GM12878 (cell line): ENCODE results near the gene C2orf69. TPM values are rescaled to one million over a fixed set of nuclear protein-coding genes. Genes with fewer than 3 reads are reported as not detected.

Experiments
- ATAC-seq: fragments of 200-7000 bp; cut with Tn5 transposase; 3 replicates; pipeline ENCODE4 v1.9.1; 2020; ENCODE audit warnings: mild to moderate bottlenecking, moderate library complexity
- BruUV-seq: library from RNA; stranded (reverse); fragments of 400-500 nt; replicated peaks from 2 replicates; lab custom pipeline; 2021; lab: Mats Ljungman, UMichigan
- CTCF ChIA-PET: fragments of 300-600 bp; sonication (Branson Sonifier 250); formaldehyde crosslinking; extraction: SDS; loops from one replicate; lab custom pipeline; 2021; ENCODE audit warnings: inconsistent platforms; lab: Yijun Ruan, JAX
- POLR2A ChIA-PET: fragments of 350-600 bp; formaldehyde crosslinking; extraction: SDS; loops from one replicate; lab custom pipeline; 2021; ENCODE audit warnings: inconsistent platforms; lab: Charles Lee
- RAD21 ChIA-PET: fragments of 300-600 bp; sonication (Branson Sonifier 250); formaldehyde crosslinking; loops from one replicate; lab custom pipeline; 2023; ENCODE audit warnings: antibody characterized with exemption; ENCODE audit not compliant: unreplicated experiment; lab: Charles Lee
- SMC1A ChIA-PET: fragments of 300-600 bp; sonication (Branson Sonifier 250); formaldehyde crosslinking; loops from one replicate; lab custom pipeline; 2023; ENCODE audit not compliant: unreplicated experiment, uncharacterized antibody; lab: Charles Lee
- DNase-seq: peaks from one replicate; pipeline ENCODE4 v3.0.0-alpha.2; 2011; ENCODE audit warnings: low read depth, low spot score
- FAIRE-seq: peaks from 3 replicates; lab custom pipeline; 2011; peaks lifted over from hg19 to GRCh38; lab: Jason Lieb, UNC
- H2AFZ ChIP-seq: 2 replicates; pipeline ENCODE4 v1.6.0; 2011; ENCODE audit warnings: low read depth, low read length, control low read depth; ENCODE audit not compliant: control insufficient read depth
- H3K27ac ChIP-seq: 2 replicates; pipeline ENCODE4 v1.5.1; 2011; ENCODE audit warnings: control low read depth; ENCODE audit not compliant: control insufficient read depth, insufficient read depth
- H3K27me3 ChIP-seq, 2 experiments: replicated peaks in 1 of 2; 2 replicates each; pipeline versions ENCODE4 v1.6.0 to v1.6.1; 2011; ENCODE audit warnings: low read length in 1 of 2; ENCODE audit not compliant: control insufficient read depth in 2 of 2, insufficient read depth in 2 of 2
- H3K36me3 ChIP-seq, 2 experiments: 2 replicates each; pipeline ENCODE4 v1.5.1; 2011; ENCODE audit warnings: low read length in 1 of 2; ENCODE audit not compliant: control insufficient read depth in 2 of 2, insufficient read depth in 2 of 2
- H3K4me1 ChIP-seq: 2 replicates; pipeline ENCODE4 v1.6.1; 2011; ENCODE audit warnings: mild to moderate bottlenecking, low read length, moderate library complexity, mixed read lengths; ENCODE audit not compliant: control insufficient read depth, insufficient read depth
- H3K4me2 ChIP-seq: 2 replicates; pipeline ENCODE4 v1.6.0; 2011; ENCODE audit warnings: control low read depth; ENCODE audit not compliant: control insufficient read depth, insufficient read depth
- H3K4me3 ChIP-seq: fragments of 200-600 bp; sonication (generic); 2 replicates; pipeline ENCODE4 v1.5.1; 2016
- H3K79me2 ChIP-seq: 2 replicates; pipeline ENCODE4 v1.6.0; 2011; ENCODE audit warnings: low read length; ENCODE audit not compliant: control insufficient read depth, insufficient read depth
- H3K9ac ChIP-seq: 2 replicates; pipeline ENCODE4 v1.8.0; 2011; ENCODE audit warnings: low read length, control low read depth, mixed read lengths; ENCODE audit not compliant: control insufficient read depth, insufficient read depth
- H3K9me3 ChIP-seq: replicated peaks from 3 replicates; pipeline ENCODE4 v1.5.1; 2011; ENCODE audit warnings: mild to moderate bottlenecking, low read length; ENCODE audit not compliant: control insufficient read depth, insufficient read depth
- H4K20me1 ChIP-seq: 2 replicates; pipeline ENCODE4 v1.6.0; 2011; ENCODE audit not compliant: control insufficient read depth, insufficient read depth
- CREB1 ChIP-seq: IDR thresholded peaks from 2 replicates; pipeline ENCODE4 v1.6.1; 2012; ENCODE audit warnings: low read depth, mild to moderate bottlenecking, inconsistent platforms
- EGR1 ChIP-seq, 2 experiments: IDR thresholded peaks; 1 replicate in 1 of 2; 2 replicates in 1 of 2; pipeline ENCODE4 v1.6.1; 2011 to 2012; ENCODE audit warnings: low read depth in 2 of 2, low read length in 2 of 2, borderline replicate concordance in 1 of 2, mild to moderate bottlenecking in 1 of 2, moderate library complexity in 1 of 2
- FOS ChIP-seq: IDR thresholded peaks from 3 replicates; pipeline ENCODE4 v1.6.1; 2011; ENCODE audit warnings: borderline replicate concordance; ENCODE audit not compliant: insufficient read length; ENCODE audit errors: extremely low read depth
- HCFC1 ChIP-seq: fragments of 150-350 bp; IDR thresholded peaks from 2 replicates; pipeline ENCODE4 v1.6.1; 2014; ENCODE audit warnings: low read length
- HDAC2 ChIP-seq: fragments of 200-600 bp; sonication (generic); IDR thresholded peaks from 2 replicates; pipeline ENCODE4 v1.6.1; 2017
- IRF4 ChIP-seq: IDR thresholded peaks from 2 replicates; pipeline ENCODE4 v1.6.1; 2011; ENCODE audit warnings: low read depth, low read length
- JUND ChIP-seq: IDR thresholded peaks from 2 replicates; pipeline ENCODE4 v1.6.1; 2012; ENCODE audit warnings: low read depth, mild to moderate bottlenecking, low read length, improper control_type of control experiment, moderate library complexity
- LARP7 ChIP-seq: fragments of 450-650 bp; IDR thresholded peaks from 2 replicates; pipeline ENCODE4 v1.6.1; 2017; ENCODE audit warnings: mild to moderate bottlenecking
- PAX5 ChIP-seq: IDR thresholded peaks from 2 replicates; pipeline ENCODE4 v1.6.1; 2011; ENCODE audit warnings: low read depth, low read length, borderline replicate concordance
- RCOR1 ChIP-seq: conservative IDR thresholded peaks from 2 replicates; pipeline ENCODE4 v1.6.1; 2012; ENCODE audit warnings: low read depth, low read length, improper control_type of control experiment
- SIN3A ChIP-seq: IDR thresholded peaks from 2 replicates; pipeline ENCODE4 v1.6.1; 2012; ENCODE audit warnings: low read depth, low read length, improper control_type of control experiment
- SMAD1 ChIP-seq: fragments of 450-650 bp; IDR thresholded peaks from 2 replicates; pipeline ENCODE4 v1.6.1; 2018; ENCODE audit warnings: mild to moderate bottlenecking, low read depth; ENCODE audit not compliant: partially characterized antibody
- STAT1 ChIP-seq: fragments of 450-650 bp; conservative IDR thresholded peaks from 2 replicates; pipeline ENCODE4 v1.6.1; 2014; ENCODE audit warnings: antibody characterized with exemption, mild to moderate bottlenecking
- TAF1 ChIP-seq: IDR thresholded peaks from 2 replicates; pipeline ENCODE4 v1.6.1; 2011; ENCODE audit warnings: mild to moderate bottlenecking, low read depth, low read length, borderline replicate concordance
- TCF12 ChIP-seq: IDR thresholded peaks from 2 replicates; pipeline ENCODE4 v1.6.1; 2011; ENCODE audit warnings: low read depth, mild to moderate bottlenecking, low read length
- USF1 ChIP-seq: IDR thresholded peaks from 2 replicates; pipeline ENCODE4 v1.6.1; 2011; ENCODE audit warnings: borderline replicate concordance, low read depth, mild to moderate bottlenecking, moderate library complexity, mixed read lengths, low read length; ENCODE audit not compliant: insufficient read depth; ENCODE audit errors: extremely low read length
- ZNF24 ChIP-seq: fragments of 450-650 bp; IDR thresholded peaks from 2 replicates; pipeline ENCODE4 v1.6.1; 2017; ENCODE audit warnings: antibody characterized with exemption, mild to moderate bottlenecking
- ZNF384 ChIP-seq: IDR thresholded peaks from 2 replicates; pipeline ENCODE4 v1.6.1; 2012; ENCODE audit warnings: low read depth, mild to moderate bottlenecking, low read length, improper control_type of control experiment, borderline replicate concordance
- WGBS: methylation state at CpG from one replicate; pipeline ENCODE4 v1.1.6; 2016; ENCODE audit warnings: low lambda C conversion rate; ENCODE audit not compliant: insufficient replicate concordance, insufficient coverage; ENCODE audit errors: missing lambda C conversion rate; 5-methylcytosine and 5-hydroxymethylcytosine counted together
- in situ Hi-C: fragments of 300-500 bp; cut with MboI; formaldehyde crosslinking; loops from 9 replicates; pipeline ENCODE4 v1.14.3; 2018; ENCODE audit warnings: mixed read lengths
- intact Hi-C: fragments of 100-400 bp; cut with micrococcal nuclease; formaldehyde crosslinking; loops from one replicate; pipeline ENCODE4 v1.14.2; 2022; ENCODE audit not compliant: unreplicated experiment
- polyA plus RNA-seq, 11 experiments: library from polyadenylated mRNA; depleted of rRNA in 4 of 11; unstranded in 6 of 11; stranded (reverse) in 5 of 11; fragments of >200 nt; fragmentation: Nextera tagmentation in 4 of 11; fragmentation: Illumina TruSeq in 1 of 11; extraction: Ambion mirVana in 4 of 11; extraction: Trizol in 1 of 11; gene quantifications; 1 replicate in 1 of 11; 2 replicates in 10 of 11; pipeline versions ENCODE4 v1.2.1 to v1.2.3, GENCODE V29; 2011 to 2016; ENCODE audit warnings: inconsistent platforms in 2 of 11, missing spikeins in 2 of 11, low read depth in 1 of 11
- total RNA-seq, 4 experiments: library from RNA; depleted of rRNA in 3 of 4; stranded (reverse); fragments of >200 nt in 3 of 4; fragmentation: Illumina TruSeq in 1 of 4; extraction: Trizol in 1 of 4; gene quantifications; 2 replicates each; pipeline versions ENCODE4 v1.2.1 to v1.2.3, GENCODE V29; 2013 to 2021
- TF ChIP-seq, protein P1 (sequence below): fragments of 450-650 bp; IDR thresholded peaks from 2 replicates; pipeline ENCODE4 v1.6.1; 2016; ENCODE audit warnings: mild to moderate bottlenecking
- TF ChIP-seq, protein P2 (sequence below): fragments of 450-650 bp; IDR thresholded peaks from 2 replicates; pipeline ENCODE4 v1.6.1; 2017; ENCODE audit warnings: mild to moderate bottlenecking

Gene C2orf69
- total and polyA plus RNA-seq, 10 of the 15 experiments (the other 5 are each of a cell fraction or from before 2014, with no cell fraction given): 6.3 to 20.3 (median 11.1) TPM

GRCh38 chr2:199962203-199962602 is 51.1 kb downstream of the C2orf69 start:
- peak; percentile 88 for ATAC-seq
- intact Hi-C loops (no loop called here), in situ Hi-C loops (no loop called here)
- H3K9me3 ChIP-seq: no peaks in the 10 kb centered on the region
- RAD21 ChIA-PET: no interaction called here
- CTCF ChIA-PET: interaction anchor here (0.8 to 1.5 kb wide), 2 partner anchors 10 to 11 kb away, joined by 3 read pairs; no protein-coding TSS in a partner anchor
- H4K20me1 ChIP-seq: no peaks in the 10 kb centered on the region; the same call in 1 of the 2 replicates
- TF ChIP-seq RCOR1: no peak
- TF ChIP-seq ZNF24: no peak
- TF ChIP-seq, protein P1, sequence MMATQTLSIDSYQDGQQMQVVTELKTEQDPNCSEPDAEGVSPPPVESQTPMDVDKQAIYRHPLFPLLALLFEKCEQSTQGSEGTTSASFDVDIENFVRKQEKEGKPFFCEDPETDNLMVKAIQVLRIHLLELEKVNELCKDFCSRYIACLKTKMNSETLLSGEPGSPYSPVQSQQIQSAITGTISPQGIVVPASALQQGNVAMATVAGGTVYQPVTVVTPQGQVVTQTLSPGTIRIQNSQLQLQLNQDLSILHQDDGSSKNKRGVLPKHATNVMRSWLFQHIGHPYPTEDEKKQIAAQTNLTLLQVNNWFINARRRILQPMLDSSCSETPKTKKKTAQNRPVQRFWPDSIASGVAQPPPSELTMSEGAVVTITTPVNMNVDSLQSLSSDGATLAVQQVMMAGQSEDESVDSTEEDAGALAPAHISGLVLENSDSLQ: no peak
- TF ChIP-seq HDAC2: no peak
- TF ChIP-seq TAF1: no peak
- TF ChIP-seq USF1: no peak
- TF ChIP-seq PAX5: no peak
- no peak for TF ChIP-seq FOS
- TF ChIP-seq JUND: no peak
- no peak for TF ChIP-seq CREB1
- no peak for TF ChIP-seq SIN3A
- TF ChIP-seq ZNF384: no peak
- TF ChIP-seq IRF4: no peak
- TF ChIP-seq STAT1: no peak
- TF ChIP-seq, protein P2, sequence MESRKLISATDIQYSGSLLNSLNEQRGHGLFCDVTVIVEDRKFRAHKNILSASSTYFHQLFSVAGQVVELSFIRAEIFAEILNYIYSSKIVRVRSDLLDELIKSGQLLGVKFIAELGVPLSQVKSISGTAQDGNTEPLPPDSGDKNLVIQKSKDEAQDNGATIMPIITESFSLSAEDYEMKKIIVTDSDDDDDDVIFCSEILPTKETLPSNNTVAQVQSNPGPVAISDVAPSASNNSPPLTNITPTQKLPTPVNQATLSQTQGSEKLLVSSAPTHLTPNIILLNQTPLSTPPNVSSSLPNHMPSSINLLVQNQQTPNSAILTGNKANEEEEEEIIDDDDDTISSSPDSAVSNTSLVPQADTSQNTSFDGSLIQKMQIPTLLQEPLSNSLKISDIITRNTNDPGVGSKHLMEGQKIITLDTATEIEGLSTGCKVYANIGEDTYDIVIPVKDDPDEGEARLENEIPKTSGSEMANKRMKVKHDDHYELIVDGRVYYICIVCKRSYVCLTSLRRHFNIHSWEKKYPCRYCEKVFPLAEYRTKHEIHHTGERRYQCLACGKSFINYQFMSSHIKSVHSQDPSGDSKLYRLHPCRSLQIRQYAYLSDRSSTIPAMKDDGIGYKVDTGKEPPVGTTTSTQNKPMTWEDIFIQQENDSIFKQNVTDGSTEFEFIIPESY: no peak
- TF ChIP-seq EGR1 (IDR thresholded peaks at IDR 0.05; ENCODE audit: borderline replicate concordance in 1 of 2, low read depth in 2 of 2, low read length in 2 of 2): no peak
- no peak for TF ChIP-seq LARP7
- TF ChIP-seq HCFC1: no peak
- no peak for TF ChIP-seq TCF12
- no peak for TF ChIP-seq SMAD1
- no peaks in the 10 kb centered on the region for H3K4me1 ChIP-seq
- FAIRE-seq: no peak
- no peak overlapping the region for H3K4me2 ChIP-seq
- no peak overlapping the region for H2AFZ ChIP-seq
- SMC1A ChIA-PET: no interaction called here
- H3K36me3 ChIP-seq: peaks cover 2 to 11% of the 10 kb centered on the region in 2 experiments; a peak in 3 of 4 replicates
- H3K79me2 ChIP-seq: peaks cover 14% of the 10 kb centered on the region
- DNase-seq: no peak
- H3K27me3 ChIP-seq: no peaks in the 10 kb centered on the region
- WGBS: 0% methylated on average over 2 of the region's 2 CpGs
- H3K4me3 ChIP-seq: no peak overlapping the region
- no peak overlapping the region for H3K9ac ChIP-seq
- no peak overlapping the region for H3K27ac ChIP-seq
- POLR2A ChIA-PET: no interaction called here
- no TSS peak for BruUV-seq
